OCI-LY7 (cell line): Measurements from ENCODE around the gene AKT2. TPM values are rescaled to one million over a fixed set of nuclear protein-coding genes. Genes with fewer than 3 reads are reported as not detected.

Experiments
- BruUV-seq: library from RNA; stranded (reverse); fragments of 400-500 nt; replicated peaks from 2 replicates; lab custom pipeline; 2021; lab: Mats Ljungman, UMichigan
- CTCF ChIA-PET: fragments of 300-600 bp; sonication (Branson Sonifier 250); formaldehyde crosslinking; loops from one replicate; lab custom pipeline; 2022; ENCODE audit warnings: antibody characterized with exemption; ENCODE audit not compliant: unreplicated experiment; lab: Charles Lee
- POLR2A ChIA-PET: fragments of 300-600 bp; sonication (Branson Sonifier 250); formaldehyde crosslinking; loops from one replicate; lab custom pipeline; 2022; ENCODE audit warnings: antibody characterized with exemption; lab: Charles Lee
- DNase-seq: peaks from one replicate; pipeline ENCODE4 v3.0.0-alpha.2; 2015; ENCODE audit warnings: low spot score
- H2AFZ ChIP-seq: fragments of 200-600 bp; sonication (generic), shearing (Covaris generic); 2 replicates; pipeline ENCODE4 v1.6.1; 2014; ENCODE audit warnings: mild to moderate bottlenecking, antibody characterized with exemption, low read length, moderate library complexity
- H3K27ac ChIP-seq: fragments of 200-600 bp; sonication (generic); 2 replicates; pipeline ENCODE4 v1.5.1; 2014; ENCODE audit warnings: mixed run types, low read depth, mild to moderate bottlenecking, moderate library complexity, low read length, inconsistent platforms; ENCODE audit not compliant: poor library complexity, severe bottlenecking
- H3K36me3 ChIP-seq: fragments of 200-600 bp; sonication (generic); 2 replicates; pipeline ENCODE4 v1.6.1; 2014; ENCODE audit warnings: mild to moderate bottlenecking, antibody characterized with exemption, low read length, moderate library complexity, mixed read lengths; ENCODE audit not compliant: insufficient read depth
- H3K4me1 ChIP-seq: fragments of 200-600 bp; sonication (generic); 2 replicates; pipeline ENCODE4 v1.5.1; 2014; ENCODE audit warnings: mild to moderate bottlenecking, low read length; ENCODE audit not compliant: insufficient read depth, poor library complexity, severe bottlenecking
- H3K4me2 ChIP-seq: fragments of 200-600 bp; sonication (generic); 2 replicates; pipeline ENCODE4 v1.6.1; 2014; ENCODE audit warnings: mild to moderate bottlenecking, low read length
- H3K4me3 ChIP-seq: fragments of 200-600 bp; sonication (generic); 2 replicates; pipeline ENCODE4 v1.5.1; 2014; ENCODE audit warnings: mild to moderate bottlenecking, low read depth, low read length; ENCODE audit not compliant: poor library complexity, severe bottlenecking
- H3K79me2 ChIP-seq: fragments of 200-600 bp; sonication (generic); 2 replicates; pipeline ENCODE4 v1.6.1; 2016; ENCODE audit warnings: low read depth, mild to moderate bottlenecking, low read length, moderate library complexity, mixed read lengths; ENCODE audit not compliant: insufficient read depth
- H3K9me2 ChIP-seq: fragments of 200-600 bp; sonication (generic); 2 replicates; pipeline ENCODE4 v1.6.1; 2016; ENCODE audit warnings: mild to moderate bottlenecking, low read length, mixed read lengths; ENCODE audit not compliant: insufficient read depth
- H3K9me3 ChIP-seq: fragments of 200-600 bp; sonication (generic); 2 replicates; pipeline ENCODE4 v1.6.1; 2014; ENCODE audit warnings: mild to moderate bottlenecking, mixed run types, low read length, mixed read lengths
- H4K20me1 ChIP-seq: fragments of 200-600 bp; sonication (generic); 2 replicates; pipeline ENCODE4 v1.6.1; 2014; ENCODE audit warnings: mild to moderate bottlenecking, antibody characterized with exemption, low read length, moderate library complexity, mixed read lengths; ENCODE audit not compliant: insufficient read depth
- CTCF ChIP-seq: fragments of 200-600 bp; sonication (generic); conservative IDR thresholded peaks from 2 replicates; pipeline ENCODE4 v1.5.1; 2014; ENCODE audit warnings: mild to moderate bottlenecking, antibody characterized with exemption, low read length, moderate library complexity, mixed read lengths
- EZH2phosphoT487 ChIP-seq: fragments of 200-600 bp; sonication (generic); IDR thresholded peaks from 2 replicates; pipeline ENCODE4 v1.6.1; 2018; ENCODE audit warnings: low read depth, borderline replicate concordance, mild to moderate bottlenecking, mixed run types, antibody characterized with exemption, low read length, moderate library complexity, mixed read lengths
- intact Hi-C: fragments of 100-400 bp; cut with micrococcal nuclease; formaldehyde crosslinking; loops from one replicate; pipeline ENCODE4 v1.10.0; 2022; ENCODE audit not compliant: unreplicated experiment
- total RNA-seq, 2 experiments: library from RNA; depleted of rRNA in 1 of 2; stranded (reverse); fragments of >200 nt in 1 of 2; shearing (Covaris generic) in 1 of 2; gene quantifications; 2 replicates each; pipeline ENCODE4 v1.2.3, GENCODE V29; 2014 to 2022

AKT2 gene
- total RNA-seq, 2 experiments from 2014 or later, result 116 to 197 TPM

DNA sequence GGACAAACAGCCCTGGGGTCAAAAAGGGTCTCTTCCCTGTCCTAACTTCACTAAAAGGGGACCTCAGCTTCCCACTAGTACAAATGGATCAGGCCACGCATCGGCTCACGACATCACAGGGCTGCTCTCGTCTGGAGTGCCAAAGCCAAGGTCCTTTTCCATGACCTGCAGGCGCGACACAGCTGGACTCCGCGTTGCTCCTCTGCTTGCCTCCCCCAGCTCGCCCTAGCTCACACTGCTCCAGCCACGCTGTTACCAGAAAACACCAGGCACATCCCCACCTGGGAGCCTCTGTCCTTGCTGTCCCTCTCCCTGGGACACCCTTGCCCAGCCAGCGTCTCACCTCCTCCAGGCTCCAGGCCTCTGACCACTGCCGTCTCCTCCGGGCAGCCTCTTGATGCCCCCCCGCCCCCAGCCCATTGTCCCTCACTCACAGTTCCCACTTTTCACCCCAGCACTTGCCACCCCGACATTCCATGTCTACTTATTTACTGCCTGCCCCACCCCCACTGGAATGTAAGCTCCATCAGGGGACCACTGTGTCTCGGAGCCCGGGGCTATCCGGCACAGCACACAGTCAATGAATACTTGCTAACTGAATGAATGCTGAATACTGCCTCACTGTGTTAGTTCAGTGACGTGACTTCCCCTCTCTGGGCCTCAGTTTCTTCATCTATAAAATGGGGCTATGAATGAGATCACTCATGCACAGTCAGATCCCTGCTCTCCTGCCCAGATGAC is 20.7 kb downstream of the AKT2 start:
- Histone ChIP-seq H3K4me2 (no peak overlapping the region), H3K79me2 (no peaks in the 10 kb centered on the region; the same call in 1 of the 2 replicates), H3K9me2 (no peaks in the 10 kb centered on the region), H3K4me1 (peaks cover 11% of the 10 kb centered on the region), H2AFZ (no peak overlapping the region), H3K27ac (no peak overlapping the region), H4K20me1 (no peaks in the 10 kb centered on the region; the same call in 1 of the 2 replicates), H3K9me3 (no peaks in the 10 kb centered on the region), H3K36me3 (peaks cover 55% of the 10 kb centered on the region), H3K4me3 (no peak overlapping the region)
- intact Hi-C loops, result no loop called here
- CTCF ChIA-PET, result no interaction called here
- no peak for DNase-seq
- POLR2A ChIA-PET, result interaction anchor here (0.6 kb wide), 1 partner anchor 322 kb away, joined by 4 read pairs; no protein-coding TSS in a partner anchor
- no TSS peak for BruUV-seq
- TF ChIP-seq CTCF (no peak), EZH2phosphoT487 (no peak)

DNA sequence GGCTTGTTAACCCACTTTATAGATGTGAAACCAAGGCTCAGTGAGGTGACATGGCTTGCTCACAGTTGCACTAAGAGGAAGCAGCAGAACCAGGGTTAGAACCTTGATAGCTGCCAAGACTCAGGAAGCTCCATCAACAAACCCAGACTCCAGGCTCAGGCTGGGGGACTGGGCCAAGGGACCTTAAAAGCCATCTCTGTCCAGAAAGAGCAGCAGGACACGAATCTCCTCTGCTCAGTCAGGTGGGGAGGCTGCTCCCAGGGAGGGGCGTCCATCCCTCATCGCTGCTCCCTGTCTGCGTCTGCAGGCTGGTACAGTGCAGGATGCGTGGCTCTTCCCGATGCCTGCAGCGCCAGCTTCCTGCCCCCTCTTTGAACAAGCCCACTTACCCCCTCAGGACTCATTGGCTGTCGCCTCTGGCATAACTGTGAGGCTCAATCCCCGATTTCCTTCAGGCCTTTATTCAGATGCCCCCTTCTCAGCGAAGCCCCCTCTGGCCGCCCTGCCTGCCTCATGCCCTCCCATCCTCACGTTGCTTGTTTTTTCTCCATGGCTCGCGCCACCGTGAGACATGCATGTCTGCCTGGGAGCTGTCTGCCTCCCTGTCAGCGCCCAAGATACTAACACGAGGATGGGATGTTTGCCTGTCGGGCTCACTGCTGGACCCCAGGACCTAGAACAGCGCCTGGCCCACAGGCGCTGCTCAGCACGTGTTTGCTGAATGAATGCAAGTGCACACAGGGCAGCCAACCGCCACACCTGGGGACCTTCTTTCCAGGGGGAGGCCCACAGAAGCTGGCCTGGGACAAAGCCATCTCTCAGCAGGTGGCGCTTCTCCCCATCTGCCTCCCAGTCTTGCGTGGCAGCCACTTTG is 21.5 kb downstream of the AKT2 start:
- peaks cover 48% of the 10 kb centered on the region for H3K36me3 ChIP-seq

More for the DNA sequence above, 21.5 kb downstream of the AKT2 start:
- no peaks in the 10 kb centered on the region; the same call in 1 of the 2 replicates for H4K20me1 ChIP-seq
- DNase-seq, result no peak
- peaks cover 7% of the 10 kb centered on the region; the same call in 1 of the 2 replicates for H3K79me2 ChIP-seq
- H3K27ac ChIP-seq, result no peak overlapping the region
- H3K9me3 ChIP-seq, result no peaks in the 10 kb centered on the region
- ChIA-PET POLR2A (interaction anchor here (0.6 kb wide), 1 partner anchor 323 kb away, joined by 4 read pairs; no protein-coding TSS in a partner anchor), CTCF (interaction anchor here (0.7 kb wide), 1 partner anchor 227 kb away, joined by 3 read pairs; no protein-coding TSS in a partner anchor)
- TF ChIP-seq EZH2phosphoT487 (no peak), CTCF (no peak)
- peaks cover 11% of the 10 kb centered on the region for H3K4me1 ChIP-seq
- intact Hi-C loops, result no loop called here
- H3K9me2 ChIP-seq, result no peaks in the 10 kb centered on the region
- no peak overlapping the region for H3K4me3 ChIP-seq
- H3K4me2 ChIP-seq, result no peak overlapping the region
- H2AFZ ChIP-seq, result no peak overlapping the region
- no TSS peak for BruUV-seq
